Eye (tissue), 1 donor: ENCODE data around the gene PNKD.

Experiments used
- DNase-seq: peaks from one replicate; pipeline ENCODE4 v3.0.0-alpha.2; 2015

The PNKD gene

DNA sequence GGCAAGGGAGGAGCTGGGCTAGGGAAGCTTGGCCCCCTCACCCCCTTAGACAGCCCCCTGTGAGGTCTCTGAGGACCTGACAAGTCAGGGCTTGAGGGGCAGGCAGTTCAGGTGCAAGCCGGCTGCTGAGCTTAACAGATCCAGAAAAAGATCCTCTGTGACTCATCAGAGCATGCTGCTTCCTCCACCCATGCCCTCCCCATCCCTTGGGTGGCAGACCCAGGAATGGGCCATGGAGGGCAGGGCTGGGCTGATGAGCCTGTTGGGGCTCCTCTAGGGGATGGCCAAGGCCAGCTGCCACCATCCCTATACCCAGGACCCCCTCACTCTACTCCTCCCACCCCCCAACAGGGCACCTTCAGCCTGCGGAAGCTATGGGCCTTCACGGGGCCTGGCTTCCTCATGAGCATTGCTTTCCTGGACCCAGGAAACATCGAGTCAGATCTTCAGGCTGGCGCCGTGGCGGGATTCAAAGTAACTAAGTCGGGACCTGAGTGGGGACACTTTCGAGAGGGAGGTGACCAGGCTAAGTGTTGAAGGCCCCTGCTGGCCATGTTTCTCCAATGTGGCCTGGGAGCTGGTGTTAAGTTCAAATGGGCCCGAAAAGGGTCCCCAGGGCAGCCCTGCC lies 113.7 kb downstream of the PNKD start:
- no peak for DNase-seq

DNA sequence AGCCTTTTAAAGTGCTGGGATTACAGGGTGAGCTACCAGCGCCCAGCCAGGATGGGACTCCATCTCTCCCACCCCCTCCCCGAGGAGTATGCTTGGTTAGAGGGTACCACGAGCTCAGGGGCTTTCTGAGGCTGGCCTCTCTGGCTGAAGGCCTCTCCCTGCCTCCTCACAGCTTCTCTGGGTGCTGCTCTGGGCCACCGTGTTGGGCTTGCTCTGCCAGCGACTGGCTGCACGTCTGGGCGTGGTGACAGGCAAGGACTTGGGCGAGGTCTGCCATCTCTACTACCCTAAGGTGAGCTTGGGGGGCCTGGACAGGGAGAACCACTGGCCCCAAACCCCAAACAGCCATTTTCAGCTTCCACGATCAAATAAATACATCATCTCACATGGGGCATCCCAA lies 114.7 kb downstream of the PNKD start:
- no peak for DNase-seq

DNA sequence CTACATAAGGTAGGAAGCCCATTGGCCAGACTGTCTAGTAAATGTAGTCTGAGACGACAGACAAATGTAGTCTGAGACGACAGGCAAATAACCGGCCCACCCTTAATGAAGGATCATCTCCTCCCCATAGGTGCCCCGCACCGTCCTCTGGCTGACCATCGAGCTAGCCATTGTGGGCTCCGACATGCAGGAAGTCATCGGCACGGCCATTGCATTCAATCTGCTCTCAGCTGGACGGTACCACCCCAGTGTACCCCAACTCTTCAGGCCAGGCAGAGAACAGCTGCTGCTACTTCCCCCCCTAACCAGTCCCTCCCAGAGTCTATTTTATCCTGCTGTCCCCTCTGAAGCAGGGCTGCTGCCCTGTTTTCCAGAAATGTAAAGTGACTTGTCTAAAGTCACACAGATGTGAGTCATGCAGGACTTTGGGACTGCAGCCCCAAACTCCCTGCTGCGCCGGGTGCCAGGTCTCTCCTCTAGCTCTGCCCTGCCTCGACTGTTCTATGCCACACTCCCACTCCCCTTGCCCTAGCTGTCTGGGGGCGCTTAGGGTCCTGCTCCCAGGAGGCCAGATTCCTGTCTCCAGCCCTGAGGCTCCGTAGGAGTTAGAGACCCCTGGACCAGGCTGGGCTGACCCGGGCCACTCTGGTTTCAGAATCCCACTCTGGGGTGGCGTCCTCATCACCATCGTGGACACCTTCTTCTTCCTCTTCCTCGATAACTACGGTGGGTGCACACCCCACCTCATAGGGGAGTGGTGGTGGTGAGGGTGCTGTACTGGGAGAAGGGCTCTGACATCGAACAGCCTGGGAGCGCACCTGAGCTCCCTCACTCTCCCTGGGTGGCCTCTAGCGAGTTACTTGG lies 116.4 kb downstream of the PNKD start:
- no peak for DNase-seq

DNA sequence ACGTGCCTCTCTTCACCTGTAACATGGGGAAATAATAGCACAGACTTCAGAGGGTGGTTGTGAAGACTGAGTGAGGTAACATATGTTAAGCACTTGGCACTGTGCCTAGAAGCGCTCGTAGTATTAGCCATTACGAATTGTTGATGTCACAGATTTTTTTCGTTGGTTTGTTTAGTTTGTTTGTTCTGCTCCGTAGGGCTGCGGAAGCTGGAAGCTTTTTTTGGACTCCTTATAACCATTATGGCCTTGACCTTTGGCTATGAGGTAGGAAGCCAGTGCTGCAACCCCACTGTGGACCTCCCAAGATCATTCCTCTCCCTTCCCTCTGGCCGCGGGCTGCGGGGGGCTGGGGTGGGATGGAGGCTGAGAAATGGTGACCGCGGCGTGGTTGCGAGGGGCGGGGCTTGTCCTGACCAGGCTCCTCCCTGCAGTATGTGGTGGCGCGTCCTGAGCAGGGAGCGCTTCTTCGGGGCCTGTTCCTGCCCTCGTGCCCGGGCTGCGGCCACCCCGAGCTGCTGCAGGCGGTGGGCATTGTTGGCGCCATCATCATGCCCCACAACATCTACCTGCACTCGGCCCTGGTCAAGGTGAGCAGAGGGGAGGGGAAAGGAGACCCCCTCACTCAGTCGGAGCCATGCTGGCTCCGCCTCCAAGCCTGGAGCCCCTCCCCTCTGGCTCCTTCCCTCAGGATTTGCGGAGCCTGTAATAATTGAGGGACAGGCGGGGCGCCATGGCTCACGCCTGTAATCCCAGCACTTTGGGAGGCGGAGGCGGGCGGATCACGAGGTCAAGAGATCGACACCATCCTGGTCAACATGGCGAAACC lies 117.3 kb downstream of the PNKD start:
- DNase-seq: peak; percentile 78

DNA sequence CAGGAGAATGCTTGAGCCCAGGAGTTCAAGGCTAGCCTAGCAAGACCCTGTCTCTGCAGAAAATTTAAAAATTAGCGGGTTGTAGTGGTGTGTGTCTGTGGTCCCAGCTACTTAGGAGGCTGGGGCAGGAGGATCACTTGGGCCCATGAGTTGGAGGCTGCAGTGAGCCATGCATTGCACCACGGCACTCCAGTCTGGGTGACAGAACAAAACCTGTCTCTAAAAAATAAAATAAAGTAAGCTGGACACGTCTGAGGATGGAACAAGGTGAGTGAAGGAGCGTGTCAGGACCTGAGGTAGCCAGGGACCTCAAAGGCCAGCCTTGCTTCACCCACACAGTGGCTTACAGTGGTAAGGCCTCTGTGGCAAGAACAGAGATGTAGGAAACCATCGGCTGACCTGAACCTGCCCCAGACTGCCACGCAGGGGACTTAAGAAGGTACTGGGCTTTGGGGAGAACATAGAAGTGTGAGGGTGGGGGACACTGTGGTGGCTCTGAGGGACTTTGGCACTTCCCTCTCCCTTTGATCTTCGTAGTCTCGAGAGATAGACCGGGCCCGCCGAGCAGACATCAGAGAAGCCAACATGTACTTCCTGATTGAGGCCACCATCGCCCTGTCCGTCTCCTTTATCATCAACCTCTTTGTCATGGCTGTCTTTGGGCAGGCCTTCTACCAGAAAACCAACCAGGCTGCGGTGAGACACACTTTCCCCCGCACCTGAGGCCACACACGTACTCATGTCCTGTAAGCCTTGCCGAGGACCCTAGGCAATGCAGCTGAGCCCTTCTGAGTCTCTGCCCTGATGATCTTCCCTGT lies 119.2 kb downstream of the PNKD start:
- DNase-seq: no peak

DNA sequence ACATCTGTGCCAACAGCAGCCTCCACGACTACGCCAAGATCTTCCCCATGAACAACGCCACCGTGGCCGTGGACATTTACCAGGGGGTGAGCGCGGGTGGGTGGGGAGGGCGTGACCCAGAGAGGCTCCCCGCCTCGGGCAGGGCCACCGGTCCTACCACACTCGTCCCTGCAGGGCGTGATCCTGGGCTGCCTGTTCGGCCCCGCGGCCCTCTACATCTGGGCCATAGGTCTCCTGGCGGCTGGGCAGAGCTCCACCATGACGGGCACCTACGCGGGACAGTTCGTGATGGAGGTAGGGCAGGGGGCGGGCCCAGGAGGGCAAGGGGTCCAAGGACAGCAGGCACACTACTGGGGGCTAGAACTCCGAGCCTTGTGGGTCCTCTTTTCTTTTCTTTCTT lies 120.9 kb downstream of the PNKD start:
- no peak for DNase-seq

DNA sequence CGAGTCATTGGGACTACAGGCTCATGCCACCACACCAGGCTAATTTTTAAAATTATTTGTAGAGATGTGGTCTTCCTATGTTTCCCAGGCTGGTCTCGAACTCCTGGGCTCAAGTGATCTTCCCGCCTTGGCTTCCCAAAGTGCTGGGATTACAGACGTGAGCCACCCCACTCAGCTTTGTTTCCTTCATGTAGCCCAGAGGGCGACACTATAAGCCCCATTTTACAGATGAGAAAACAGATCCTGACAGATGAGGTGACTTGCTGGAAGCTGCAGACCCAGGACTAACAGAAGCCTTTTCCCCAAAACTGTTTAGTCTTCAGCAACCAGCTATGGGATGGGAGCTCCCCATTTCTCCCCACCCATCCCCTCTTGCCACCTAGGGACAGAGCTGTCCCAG lies 122.1 kb downstream of the PNKD start:
- DNase-seq: no peak

DNA sequence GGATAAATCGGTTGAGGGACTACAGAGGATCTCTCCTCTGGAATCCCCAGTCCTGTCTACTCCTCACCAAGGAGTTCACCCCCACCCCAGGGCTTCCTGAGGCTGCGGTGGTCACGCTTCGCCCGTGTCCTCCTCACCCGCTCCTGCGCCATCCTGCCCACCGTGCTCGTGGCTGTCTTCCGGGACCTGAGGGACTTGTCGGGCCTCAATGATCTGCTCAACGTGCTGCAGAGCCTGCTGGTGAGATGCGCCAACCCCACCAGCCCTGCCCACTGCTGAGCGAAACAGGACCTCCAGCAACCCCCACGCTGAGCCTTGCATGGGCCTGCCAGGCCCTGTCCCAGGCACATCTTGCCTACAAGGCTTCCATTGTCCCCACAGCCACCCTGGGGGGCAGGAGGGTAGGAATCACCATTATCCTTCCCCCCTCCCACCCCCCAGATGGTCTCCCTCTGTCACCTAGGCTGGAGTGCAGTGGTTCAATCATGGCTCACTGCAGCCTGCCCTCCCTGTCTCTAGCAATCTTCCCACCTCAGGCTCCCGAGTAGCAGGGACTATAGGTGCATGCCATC lies 122.7 kb downstream of the PNKD start:
- no peak for DNase-seq

DNA sequence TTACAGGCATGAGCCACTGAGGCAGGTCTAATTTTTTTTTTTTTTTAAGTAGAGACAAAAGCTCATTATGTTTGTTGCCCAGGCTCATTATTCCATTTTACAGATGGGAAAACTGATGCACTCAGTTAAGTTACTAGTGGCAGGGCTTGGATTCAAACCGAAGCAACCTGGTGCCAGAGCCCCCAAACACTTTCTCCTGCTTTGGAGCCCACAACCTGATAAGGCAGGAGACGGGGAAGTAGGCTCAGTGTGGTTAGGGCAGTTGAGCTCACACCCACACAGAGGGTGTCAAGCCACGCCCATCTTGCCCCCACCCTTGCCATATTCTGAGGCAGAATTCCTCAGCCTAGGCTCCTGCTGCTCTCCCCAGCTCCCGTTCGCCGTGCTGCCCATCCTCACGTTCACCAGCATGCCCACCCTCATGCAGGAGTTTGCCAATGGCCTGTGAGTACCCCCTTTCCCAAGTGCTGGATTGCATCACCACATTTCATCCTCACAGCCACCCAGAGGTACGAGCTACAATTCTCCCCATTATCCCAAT lies 123.5 kb downstream of the PNKD start:
- DNase-seq: no peak

DNA sequence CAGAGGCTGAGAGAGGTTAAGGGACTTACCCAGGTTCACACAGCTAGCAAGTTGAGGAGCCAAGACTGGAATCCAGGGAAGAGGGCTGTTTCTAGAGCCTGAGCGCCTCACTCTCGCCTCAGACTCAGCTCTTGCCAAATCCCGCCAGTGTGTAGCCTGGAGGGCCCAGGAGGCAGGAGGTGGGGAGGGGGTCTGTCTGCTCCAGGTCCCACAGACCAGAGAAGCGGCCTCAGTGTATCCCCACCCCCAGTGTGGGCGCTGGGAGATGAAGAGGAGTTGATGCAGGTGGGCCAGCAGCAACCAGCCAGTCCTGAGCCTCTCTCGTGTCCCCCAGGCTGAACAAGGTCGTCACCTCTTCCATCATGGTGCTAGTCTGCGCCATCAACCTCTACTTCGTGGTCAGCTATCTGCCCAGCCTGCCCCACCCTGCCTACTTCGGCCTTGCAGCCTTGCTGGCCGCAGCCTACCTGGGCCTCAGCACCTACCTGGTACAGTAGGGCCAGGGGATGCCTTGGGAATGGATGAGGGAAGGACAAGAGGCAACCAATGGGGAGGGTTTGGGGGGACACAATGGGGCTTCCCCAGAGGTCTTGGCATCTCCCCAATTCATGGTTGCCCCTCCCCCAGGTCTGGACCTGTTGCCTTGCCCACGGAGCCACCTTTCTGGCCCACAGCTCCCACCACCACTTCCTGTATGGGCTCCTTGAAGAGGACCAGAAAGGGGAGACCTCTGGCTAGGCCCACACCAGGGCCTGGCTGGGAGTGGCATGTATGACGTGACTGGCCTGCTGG lies 124.2 kb downstream of the PNKD start:
- DNase-seq: no peak

DNA sequence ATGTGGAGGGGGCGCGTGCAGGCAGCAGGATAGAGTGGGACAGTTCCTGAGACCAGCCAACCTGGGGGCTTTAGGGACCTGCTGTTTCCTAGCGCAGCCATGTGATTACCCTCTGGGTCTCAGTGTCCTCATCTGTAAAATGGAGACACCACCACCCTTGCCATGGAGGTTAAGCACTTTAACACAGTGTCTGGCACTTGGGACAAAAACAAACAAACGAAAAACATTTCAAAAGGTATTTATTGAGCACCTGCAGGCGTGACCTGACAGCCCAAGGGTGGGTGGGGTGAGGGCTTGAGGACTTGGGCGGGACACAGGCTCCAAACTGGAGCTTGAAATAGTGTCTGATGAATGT lies 124.7 kb downstream of the PNKD start:
- no peak for DNase-seq

DNA sequence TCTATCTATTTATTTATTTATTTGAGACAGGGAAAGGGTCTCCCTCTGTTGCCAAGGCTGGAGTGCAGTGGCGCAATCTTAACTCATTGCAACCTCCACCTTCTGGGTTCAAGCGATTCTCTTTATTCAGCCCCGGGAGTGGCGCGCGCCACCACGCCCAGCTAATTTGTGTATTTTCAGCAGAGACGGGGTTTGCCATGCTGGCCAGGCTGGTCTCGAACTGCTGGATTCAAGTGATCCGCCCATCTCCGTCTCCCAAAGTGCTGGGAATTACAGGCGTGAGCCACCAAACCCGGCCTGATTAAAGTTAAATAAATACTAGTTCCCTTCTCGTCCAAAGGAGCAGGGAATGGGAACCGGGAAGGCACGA lies 125.1 kb downstream of the PNKD start:
- DNase-seq: no peak

DNA sequence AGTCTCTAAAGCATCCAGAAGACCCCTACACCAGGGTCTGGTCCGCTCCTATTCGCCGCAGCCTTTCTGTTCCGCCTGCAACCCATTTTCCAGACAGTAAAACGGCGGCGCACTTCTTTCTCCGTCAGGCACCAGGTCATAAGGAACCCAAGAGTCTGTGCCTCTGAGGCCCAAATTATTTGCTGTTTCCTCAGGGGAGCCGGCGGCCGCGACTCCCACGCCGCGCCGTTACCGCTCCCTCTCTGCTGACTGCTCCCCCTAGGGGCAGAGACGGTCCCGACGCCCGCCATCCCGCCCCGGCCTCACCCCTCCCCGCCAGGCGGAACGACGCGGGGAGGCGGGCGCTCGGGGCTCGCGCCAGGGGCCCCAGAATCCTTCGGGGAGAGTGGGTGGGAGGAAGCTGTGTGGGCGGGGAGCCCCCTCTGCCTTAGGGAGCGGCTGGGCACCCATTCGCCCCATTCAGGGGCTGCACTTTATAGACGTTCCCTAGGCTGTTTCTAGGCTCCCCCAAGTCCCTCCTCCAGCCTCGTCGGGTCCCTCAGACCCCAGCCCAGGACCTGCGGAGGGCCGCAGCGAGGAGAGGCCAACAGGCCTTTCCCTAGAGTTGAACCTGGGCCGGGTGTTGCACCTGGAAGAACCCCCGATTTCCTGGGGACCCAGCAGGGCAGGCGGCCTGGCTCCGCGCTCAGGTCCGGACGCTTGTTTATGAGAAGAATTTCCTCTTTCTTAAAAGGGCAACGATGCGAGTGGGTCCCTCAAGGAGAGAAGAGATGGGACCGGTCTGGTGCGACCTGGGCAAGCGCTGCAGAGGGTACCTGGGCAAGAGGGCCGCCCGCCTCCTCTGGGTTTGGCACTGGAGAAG lies 125.7 kb downstream of the PNKD start:
- peak; percentile 99 for DNase-seq
